Activated CD4-positive, alpha-beta T cell treated with anti-CD3 and anti-CD28 coated beads for 24 hours (primary cell): ENCODE results near the gene PEX13.

Experiments
- DNase-seq, 2 donors: peaks; one replicate each; pipeline ENCODE4 v3.0.0-alpha.2; 2020; ENCODE audit warnings: low read depth in 2 of 2

Gene PEX13

GRCh38 chr2:61074100-61074499 lies 56.6 kb downstream of the PEX13 start:
- DNase-seq: no peak

GRCh38 chr2:61085883-61086282 lies 68.4 kb downstream of the PEX13 start:
- no peak for DNase-seq

GRCh38 chr2:61089797-61090196 lies 72.3 kb downstream of the PEX13 start:
- no peak for DNase-seq

GRCh38 chr2:61090386-61090921 lies 72.9 kb downstream of the PEX13 start:
- DNase-seq: no peak

GRCh38 chr2:61091485-61091884 lies 74.0 kb downstream of the PEX13 start:
- no peak for DNase-seq

- no peak for DNase-seq
Measured at GRCh38 chr2:61096438-61096837, 78.9 kb downstream of the PEX13 start.

GRCh38 chr2:61100801-61101200 lies 83.3 kb downstream of the PEX13 start:
- DNase-seq: no peak
